Prostate gland (tissue), 2 donors: Measurements from ENCODE around the gene CDC14B.

Source experiments
- CTCF ChIP-seq, 4 experiments: fragments of 200-600 bp in 2 of 4; fragments of 450-650 bp in 2 of 4; sonication (generic) in 2 of 4; IDR thresholded peaks; 1 replicate in 3 of 4; 2 replicates in 1 of 4; pipeline ENCODE4 v1.5.1; 2016 to 2019; ENCODE audit warnings: antibody characterized with exemption in 4 of 4, mild to moderate bottlenecking in 2 of 4, moderate library complexity in 2 of 4
- POLR2A ChIP-seq: fragments of 450-650 bp; IDR thresholded peaks from one replicate; pipeline ENCODE4 v1.6.1; 2016; ENCODE audit warnings: antibody characterized with exemption, mild to moderate bottlenecking
- POLR2AphosphoS5 ChIP-seq: sonication (generic); formaldehyde crosslinking; IDR thresholded peaks from one replicate; pipeline ENCODE4 v1.6.1; 2017; ENCODE audit warnings: antibody characterized with exemption

GRCh38 chr9:96514800-96515158 is 104.9 kb downstream of the CDC14B start:
- TF ChIP-seq CTCF (IDR thresholded peaks at IDR 0.05) (no peak), POLR2A (no peak), POLR2AphosphoS5 (no peak)
